ENCODE data around the gene CTAGE9.
"Not testable (repeated sequence)": the region's sequence is repeated elsewhere in the genome, so short reads cannot be mapped to it uniquely, and the experiment has no call there.

Gene CTAGE9

GRCh38 chr6:131727868-131728267, 17.1 kb upstream of the CTAGE9 start:
- DNase-seq = no peak

GRCh38 chr6:131727467-131727866, 16.6 kb upstream of the CTAGE9 start:
- DNase-seq = no peak

- no peak for DNase-seq
These were observed 13.3 kb upstream of the CTAGE9 start for GRCh38 chr6:131724114-131724513.

- DNase-seq = no peak
These were observed 10.3 kb upstream of the CTAGE9 start for GRCh38 chr6:131721161-131721560.

- DNase-seq = no peak
These were observed 7.2 kb upstream of the CTAGE9 start for GRCh38 chr6:131717836-131718542.

GRCh38 chr6:131715567-131715966, 4.8 kb upstream of the CTAGE9 start:
- not testable (repeated sequence) for DNase-seq

GRCh38 chr6:131703905-131704304, 6.9 kb downstream of the CTAGE9 start:
- DNase-seq = not testable (repeated sequence)

GRCh38 chr6:131700851-131701250, 10.0 kb downstream of the CTAGE9 start:
- DNase-seq = not testable (repeated sequence)

GRCh38 chr6:131696956-131697355, 13.9 kb downstream of the CTAGE9 start:
- DNase-seq = no peak

GRCh38 chr6:131694832-131695426, 15.9 kb downstream of the CTAGE9 start:
- DNase-seq = peak; percentile 81

- no peak for DNase-seq
These were observed 17.4 kb downstream of the CTAGE9 start for GRCh38 chr6:131693384-131693783.

GRCh38 chr6:131692589-131692988, 18.2 kb downstream of the CTAGE9 start:
- no peak for DNase-seq

GRCh38 chr6:131692031-131692430, 18.8 kb downstream of the CTAGE9 start:
- no peak for DNase-seq

- DNase-seq = no peak
These were observed 22.5 kb downstream of the CTAGE9 start for GRCh38 chr6:131688286-131688685.

- no peak for DNase-seq
These were observed 23.8 kb downstream of the CTAGE9 start for GRCh38 chr6:131687022-131687421.

- no peak for DNase-seq
These were observed 25.5 kb downstream of the CTAGE9 start for GRCh38 chr6:131685266-131685780.

GRCh38 chr6:131683479-131683878, 27.3 kb downstream of the CTAGE9 start:
- no peak for DNase-seq

- no peak for DNase-seq
These were observed 28.4 kb downstream of the CTAGE9 start for GRCh38 chr6:131682442-131682841.

GRCh38 chr6:131681585-131681984, 29.2 kb downstream of the CTAGE9 start:
- no peak for DNase-seq

- DNase-seq = no peak
These were observed 29.9 kb downstream of the CTAGE9 start for GRCh38 chr6:131680868-131681267.

- no peak for DNase-seq
These were observed 32.4 kb downstream of the CTAGE9 start for GRCh38 chr6:131678442-131678841.

- no peak for DNase-seq
These were observed 37.6 kb downstream of the CTAGE9 start for GRCh38 chr6:131673184-131673583.

GRCh38 chr6:131669891-131670290, 40.9 kb downstream of the CTAGE9 start:
- DNase-seq = no peak

GRCh38 chr6:131663578-131664165, 47.1 kb downstream of the CTAGE9 start:
- DNase-seq = no peak

All from islet precursor cell (in vitro differentiated cells).